ENCODE measurements around the gene GAL3ST2.

DNA sequence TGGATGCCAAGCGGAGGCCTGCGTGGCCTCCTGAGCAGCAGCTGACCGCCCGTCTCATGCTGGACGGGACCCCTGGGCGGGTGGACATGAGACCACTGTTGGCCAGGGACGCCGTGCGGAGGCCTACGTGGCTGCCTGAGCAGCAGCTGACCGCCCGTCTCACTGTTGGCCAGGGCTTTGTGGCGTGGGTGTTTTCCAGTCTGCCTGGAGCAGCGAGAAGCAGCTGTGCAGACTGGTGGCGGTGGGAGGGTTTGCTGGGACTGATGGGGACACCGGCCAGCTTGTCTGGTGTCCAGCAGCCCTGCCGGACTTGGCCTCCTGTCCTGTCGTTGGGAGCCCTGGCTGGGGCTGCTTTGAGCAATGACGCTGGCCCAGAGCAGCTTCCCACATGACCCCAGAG is 48.0 kb upstream of the GAL3ST2 start:
- TF ChIP-seq POLR2AphosphoS5 (IDR thresholded peaks at IDR 0.05; ENCODE audit: borderline replicate concordance, low read depth, low read length) (no peak), EZH2 (IDR thresholded peaks at IDR 0.05) (no peak)

Data from SK-N-MC (cell line).